NK-92 (cell line): ENCODE data around the gene CSTF1.

Experiments used
- DNase-seq: peaks from one replicate; lab custom pipeline; 2025; ENCODE audit not compliant: unreplicated experiment; lab: John Stamatoyannopoulos, UW

CSTF1 gene

DNA sequence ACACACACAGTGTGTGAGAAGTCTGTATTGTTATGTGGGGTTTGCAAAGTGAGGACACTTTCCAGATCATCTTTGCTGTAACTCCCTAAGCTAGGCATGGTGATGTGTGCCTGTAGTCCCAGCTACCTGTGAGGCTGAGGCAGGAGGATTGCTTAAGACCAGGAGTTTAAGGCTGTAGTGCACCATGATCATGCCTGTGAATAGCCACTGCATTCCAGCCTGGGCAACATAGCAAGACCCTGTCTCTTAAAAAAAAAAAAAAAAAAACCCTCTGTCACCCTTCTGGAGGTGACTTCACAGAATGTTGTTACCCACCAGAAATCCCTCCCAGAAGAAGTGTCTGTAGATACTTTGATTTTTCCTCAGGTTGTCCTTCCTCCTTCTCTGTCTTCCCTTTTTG is 34.5 kb downstream of the CSTF1 start:
- no peak for DNase-seq

DNA sequence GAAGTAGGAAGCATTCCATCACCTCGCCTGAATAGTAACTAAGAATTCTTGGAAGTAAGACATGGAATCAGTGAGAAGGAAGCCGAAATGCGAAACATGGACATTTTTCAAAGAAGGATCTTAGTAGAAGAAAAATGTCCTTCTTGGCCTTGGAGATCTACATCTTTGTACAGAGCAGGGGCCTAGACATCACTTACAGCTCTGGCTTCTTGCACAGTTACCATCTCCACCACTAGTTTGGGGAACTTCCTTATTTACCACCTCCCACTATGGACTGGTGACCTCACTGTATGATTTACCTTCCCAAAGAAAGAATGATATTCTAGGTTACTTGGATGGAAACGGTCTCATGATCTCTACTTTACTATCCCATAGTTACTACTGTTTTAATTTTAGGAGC is 35.4 kb downstream of the CSTF1 start:
- DNase-seq = no peak

DNA sequence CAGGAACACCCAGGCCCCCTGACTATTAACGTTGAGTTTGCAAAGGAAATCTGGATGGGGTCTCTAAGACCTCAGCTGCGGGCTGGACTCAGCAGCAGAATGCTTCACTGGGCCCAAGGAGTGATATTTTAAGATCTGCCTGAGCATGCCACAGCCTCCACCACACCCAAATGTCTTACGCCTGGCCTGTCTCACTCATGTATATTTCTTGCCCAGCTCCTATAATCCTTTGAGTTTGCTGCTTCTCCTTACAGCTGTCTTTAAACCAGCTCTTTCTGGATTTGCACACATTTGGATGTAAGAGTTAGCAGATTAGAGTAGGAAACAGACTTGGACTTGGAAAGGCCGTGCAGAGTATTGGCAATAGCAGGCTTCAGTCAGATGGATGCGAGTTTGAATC is 36.0 kb downstream of the CSTF1 start:
- no peak for DNase-seq

DNA sequence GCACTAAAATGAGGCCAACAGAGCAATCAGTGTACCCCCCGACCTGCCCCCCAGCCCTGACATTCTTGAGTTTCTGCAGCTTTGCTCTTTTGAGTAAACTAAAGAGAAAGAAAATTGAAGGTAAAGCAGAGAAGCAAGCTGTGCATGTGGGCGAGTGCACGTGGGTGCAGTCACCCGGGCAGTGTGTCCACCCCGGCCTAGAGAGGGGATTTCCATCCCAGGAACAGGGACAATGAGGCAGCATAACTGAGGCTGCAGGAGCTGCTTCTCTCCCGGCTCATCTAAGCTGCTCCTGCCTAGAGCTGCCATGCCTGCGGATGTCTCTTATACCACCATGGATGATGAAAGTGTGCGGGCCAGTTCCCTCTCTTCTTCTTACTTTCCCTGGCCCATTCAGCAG is 36.4 kb downstream of the CSTF1 start:
- no peak for DNase-seq

GRCh38 chr20:56429502-56429901 is 37.1 kb downstream of the CSTF1 start:
- no peak for DNase-seq

- no peak for DNase-seq
Observed at GRCh38 chr20:56429941-56430340, 37.5 kb downstream of the CSTF1 start.

- no peak for DNase-seq
Observed at GRCh38 chr20:56430461-56430860, 38.0 kb downstream of the CSTF1 start.

GRCh38 chr20:56430957-56431356 is 38.5 kb downstream of the CSTF1 start:
- DNase-seq = no peak

- DNase-seq = no peak
Observed at GRCh38 chr20:56431471-56431870, 39.0 kb downstream of the CSTF1 start.

- DNase-seq = no peak
Observed at GRCh38 chr20:56433221-56433879, 40.9 kb downstream of the CSTF1 start.

DNA sequence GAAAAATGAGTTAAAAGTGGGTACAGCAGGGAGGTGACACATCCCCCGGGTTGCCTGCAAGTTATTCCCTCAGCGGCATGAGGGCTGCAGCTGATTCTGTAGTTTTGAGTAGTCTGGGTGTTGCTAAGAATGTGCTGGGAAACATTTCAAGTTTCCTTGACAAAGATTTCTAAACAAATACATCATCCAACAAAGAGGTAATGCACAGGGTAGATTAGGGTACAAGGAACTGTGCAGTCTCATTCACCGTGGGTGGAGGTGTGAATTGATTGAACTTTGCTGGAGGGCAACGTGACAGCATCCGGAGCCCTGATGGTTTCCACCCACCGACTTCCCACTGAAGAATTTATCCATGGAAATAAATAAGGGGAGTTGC is 41.4 kb downstream of the CSTF1 start:
- no peak for DNase-seq

GRCh38 chr20:56437196-56437960 is 44.9 kb downstream of the CSTF1 start:
- DNase-seq = no peak

DNA sequence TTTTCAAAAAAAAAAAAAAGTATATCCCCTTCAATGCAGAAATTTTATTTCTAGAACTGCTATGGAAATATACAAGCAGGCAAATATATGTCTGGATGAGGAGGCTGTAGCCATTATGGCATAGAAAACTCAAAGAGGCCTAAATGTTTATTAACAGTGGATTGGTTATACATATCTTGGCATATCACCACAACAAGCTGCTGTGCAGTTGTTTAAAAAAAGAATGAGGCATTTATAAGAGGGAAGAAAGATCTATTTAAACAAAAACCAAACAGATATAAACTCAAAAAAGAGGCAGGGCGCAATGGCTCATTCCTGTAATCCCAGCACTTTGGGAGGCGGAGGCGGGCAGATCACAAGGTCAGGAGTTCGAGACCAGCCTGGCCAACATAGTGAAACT is 45.8 kb downstream of the CSTF1 start:
- DNase-seq = no peak

- DNase-seq = no peak
Observed at GRCh38 chr20:56439771-56440291, 47.4 kb downstream of the CSTF1 start.

DNA sequence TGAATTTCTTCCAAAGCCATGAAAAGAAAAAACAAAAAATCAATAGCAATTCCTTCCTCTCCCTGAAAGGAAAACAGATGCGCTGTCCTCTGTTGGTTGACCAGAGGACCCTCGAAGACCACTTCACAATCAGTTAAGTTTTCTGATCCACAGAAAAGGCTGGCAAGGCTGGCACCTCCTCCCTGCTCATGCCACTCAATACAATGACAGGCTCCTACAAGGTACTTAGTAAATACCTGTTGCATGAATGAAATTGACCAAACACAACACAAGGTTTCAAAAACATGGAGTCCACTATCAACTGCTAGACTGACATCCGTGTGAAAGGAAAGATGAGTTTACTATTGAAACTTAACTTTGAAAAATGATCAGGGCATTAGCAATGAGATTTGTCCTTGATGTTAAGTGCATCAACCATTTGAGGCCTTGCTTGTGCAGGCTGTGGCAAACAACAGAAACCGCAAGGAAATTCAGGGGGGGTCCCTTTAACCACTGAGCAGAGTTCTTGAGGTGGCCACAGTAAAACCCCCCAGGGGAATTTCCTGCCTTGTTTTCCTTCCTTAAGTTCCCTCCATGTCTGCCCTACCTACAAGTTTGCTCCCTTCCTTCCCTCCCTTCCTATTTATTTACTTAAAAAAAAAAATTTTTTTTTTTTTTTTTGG is 48.0 kb downstream of the CSTF1 start:
- no peak for DNase-seq

- no peak for DNase-seq
Observed at GRCh38 chr20:56442389-56443365, 50.2 kb downstream of the CSTF1 start.

DNA sequence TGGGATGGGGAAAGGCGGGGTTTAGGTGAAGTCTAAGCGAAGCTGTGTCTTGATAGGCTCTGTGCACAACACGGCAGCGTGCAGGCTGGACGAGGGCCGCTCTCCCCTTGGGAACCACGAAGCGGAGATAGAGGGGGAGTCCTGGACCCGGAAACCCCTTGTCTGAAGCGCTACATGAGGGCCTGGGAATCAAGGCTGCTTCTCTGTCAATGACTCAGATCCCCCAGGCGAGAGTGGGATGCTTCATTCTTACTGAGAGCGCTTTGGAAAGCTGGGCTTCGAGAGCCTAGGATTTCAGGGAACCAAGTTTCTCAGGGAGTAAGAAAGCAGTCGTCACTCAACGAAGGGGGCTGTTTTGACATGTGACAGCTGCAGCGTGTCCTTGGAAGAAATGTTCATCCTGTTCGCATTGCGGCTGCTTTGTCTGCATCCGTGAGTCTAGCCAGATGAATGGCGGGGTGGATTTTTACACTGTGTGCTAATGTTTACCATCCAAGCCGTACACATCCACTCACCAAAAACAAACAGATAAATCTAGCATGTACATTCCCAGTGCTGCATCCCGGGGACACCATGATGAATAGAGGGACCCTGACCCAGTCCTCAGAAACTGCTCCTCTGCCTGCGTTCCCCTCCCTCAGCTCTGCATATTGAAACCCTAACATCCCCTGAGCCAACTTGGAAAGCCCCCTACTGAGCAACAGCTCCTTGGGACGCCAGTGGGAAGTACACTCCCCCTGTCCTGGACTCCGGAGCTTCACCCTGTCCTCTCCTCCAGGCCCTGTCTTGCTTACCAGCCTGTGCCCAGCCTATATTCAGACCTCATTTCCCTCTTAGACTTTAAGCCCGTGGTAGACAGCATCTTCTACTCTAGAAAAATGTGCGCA is 51.5 kb downstream of the CSTF1 start:
- no peak for DNase-seq

DNA sequence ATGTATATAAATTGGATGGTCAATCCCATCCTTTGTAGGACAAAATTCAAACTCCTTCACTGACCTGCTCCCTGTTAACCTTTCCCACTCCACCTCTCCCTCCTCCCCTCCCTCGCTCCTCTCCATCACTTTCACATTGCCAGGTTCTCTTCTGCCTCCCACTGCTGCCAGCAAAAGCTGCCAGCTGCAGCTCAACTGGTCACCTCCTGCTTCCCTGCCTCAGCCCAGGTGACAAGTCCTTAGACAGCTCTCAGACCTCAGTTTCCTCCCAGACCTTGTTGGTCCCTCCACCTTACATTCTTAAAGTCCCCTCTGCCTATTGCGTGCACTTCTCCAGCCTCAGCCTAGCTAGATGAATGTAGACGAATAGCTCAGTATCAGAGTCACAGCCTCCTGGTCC is 52.7 kb downstream of the CSTF1 start:
- DNase-seq = no peak

DNA sequence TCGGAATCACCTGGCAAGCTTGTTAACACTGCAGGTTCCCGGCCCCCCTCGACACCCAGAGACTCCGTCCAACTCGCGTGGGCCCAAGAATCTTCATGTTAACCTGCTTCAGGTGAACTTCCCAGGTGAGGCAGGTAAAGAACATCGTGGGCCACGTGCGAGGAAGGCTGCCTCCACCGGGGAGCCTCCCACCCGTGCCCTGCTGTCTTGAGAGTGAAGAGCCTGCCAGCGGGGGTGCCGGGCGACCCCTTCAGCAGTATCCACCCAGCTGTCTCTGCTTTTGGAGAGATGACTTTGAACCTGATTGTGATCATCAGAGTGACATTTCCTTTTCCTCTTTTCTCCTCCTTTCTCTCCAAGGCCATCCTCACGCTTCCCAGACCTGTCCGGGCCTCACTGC is 53.1 kb downstream of the CSTF1 start:
- DNase-seq = no peak

- no peak for DNase-seq
Observed at GRCh38 chr20:56447227-56447626, 54.8 kb downstream of the CSTF1 start.
